Fibroblast of peridontal ligament (primary cell): ENCODE measurements around the gene AP3M1.
A peak's percentile ranks its signal among the peaks of the same experiment; 100 is the strongest.
"Not testable (repeated sequence)": the region's sequence is repeated elsewhere in the genome, so short reads cannot be mapped to it uniquely, and the experiment has no call there.

ENCODE experiments used
- DNase-seq: peaks from one replicate; pipeline ENCODE4 v3.0.0-alpha.2; 2010; ENCODE audit errors: extremely low read depth

Gene AP3M1, protein sequence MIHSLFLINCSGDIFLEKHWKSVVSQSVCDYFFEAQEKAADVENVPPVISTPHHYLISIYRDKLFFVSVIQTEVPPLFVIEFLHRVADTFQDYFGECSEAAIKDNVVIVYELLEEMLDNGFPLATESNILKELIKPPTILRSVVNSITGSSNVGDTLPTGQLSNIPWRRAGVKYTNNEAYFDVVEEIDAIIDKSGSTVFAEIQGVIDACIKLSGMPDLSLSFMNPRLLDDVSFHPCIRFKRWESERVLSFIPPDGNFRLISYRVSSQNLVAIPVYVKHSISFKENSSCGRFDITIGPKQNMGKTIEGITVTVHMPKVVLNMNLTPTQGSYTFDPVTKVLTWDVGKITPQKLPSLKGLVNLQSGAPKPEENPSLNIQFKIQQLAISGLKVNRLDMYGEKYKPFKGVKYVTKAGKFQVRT

GRCh38 chr10:74150204-74150989, at the start of gene AP3M1:
TSS of gene AP3M1 (minus strand) at chr10:74150828. CDS start at chr10:74138379, 12,449 bp downstream.
- no peak for DNase-seq

GRCh38 chr10:74199315-74199714, 48.7 kb upstream of the AP3M1 start:
- no peak for DNase-seq

DNA sequence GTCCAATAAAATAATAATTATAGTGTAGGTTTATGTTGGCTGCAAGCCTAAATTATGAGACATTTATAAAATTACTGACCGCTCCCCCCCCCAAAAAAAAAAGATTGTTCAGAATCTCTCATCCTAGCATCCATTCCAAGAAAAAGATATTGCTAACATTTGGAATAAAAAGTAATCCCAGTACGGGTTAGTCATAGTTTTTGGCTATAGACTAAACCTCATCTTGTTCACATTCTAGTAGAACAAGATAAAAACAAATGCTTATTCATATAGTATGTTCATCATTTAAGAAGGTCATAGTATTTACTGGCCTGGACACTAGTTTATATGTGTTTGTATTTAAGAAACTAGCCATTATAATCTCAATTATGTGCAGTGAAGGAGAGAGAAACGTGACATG, 44.4 kb upstream of the AP3M1 start:
- peak; percentile 84 for DNase-seq

DNA sequence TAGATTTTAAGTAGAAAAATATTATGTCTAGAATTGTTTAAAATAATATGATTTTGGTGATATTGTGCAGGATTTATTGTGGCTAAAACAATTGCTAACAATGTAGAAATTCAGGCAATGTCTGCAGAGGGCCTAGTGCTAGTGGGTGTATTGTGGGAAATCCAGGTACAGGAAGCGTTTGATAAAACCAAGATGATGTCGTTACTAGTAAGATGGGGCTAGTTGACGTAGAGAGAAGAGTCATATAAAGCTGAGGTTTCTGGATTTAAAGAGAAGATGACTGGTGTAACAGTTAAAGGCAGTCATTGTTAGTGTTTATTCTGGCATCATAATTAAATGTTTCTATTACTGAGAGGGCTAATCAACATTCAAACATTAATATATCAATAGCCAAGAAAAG, 43.9 kb upstream of the AP3M1 start:
- DNase-seq: peak; percentile 72

GRCh38 chr10:74190494-74190893, 39.9 kb upstream of the AP3M1 start:
- DNase-seq: no peak

DNA sequence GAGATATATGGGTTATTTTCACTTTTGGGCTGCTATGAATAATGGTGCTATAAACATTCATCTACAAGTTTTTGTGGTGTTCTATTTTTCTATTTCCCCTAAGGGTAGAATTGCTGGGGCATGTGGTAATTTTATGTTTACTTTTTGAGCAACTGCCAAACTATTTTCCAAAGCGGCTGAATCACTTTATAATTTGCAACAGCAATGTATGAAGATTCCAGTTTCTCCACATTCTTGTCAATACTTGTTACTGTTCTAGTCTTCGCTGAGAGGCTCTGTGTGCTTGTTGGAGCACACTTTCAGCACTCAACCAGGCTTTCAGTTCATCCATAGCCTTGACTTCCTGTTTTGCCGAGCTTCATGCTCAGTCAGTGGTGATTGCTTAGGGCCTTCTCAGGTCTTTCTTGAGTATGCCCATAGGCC, 39.4 kb upstream of the AP3M1 start:
- peak; percentile 98 for DNase-seq

DNA sequence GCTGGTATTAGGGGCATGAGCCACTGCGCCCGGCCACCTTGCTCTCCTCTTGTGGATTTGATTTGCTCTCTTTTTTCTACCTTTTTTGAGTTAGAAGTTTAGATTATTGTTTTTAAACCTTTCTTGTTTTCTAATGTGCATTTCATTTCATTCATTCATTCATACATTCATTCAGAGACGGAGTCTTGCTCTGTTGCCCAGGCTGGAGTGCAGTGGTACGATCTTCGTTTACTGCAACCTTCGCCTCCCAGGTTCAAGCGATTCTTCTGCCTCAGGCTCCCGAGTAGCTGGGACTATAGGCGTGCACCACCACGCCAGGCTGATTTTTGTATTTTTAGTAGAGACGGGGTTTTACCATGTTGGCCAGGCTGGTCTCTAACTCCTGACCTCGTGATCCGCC, 38.0 kb upstream of the AP3M1 start:
- not testable (repeated sequence) for DNase-seq

GRCh38 chr10:74187237-74187636, 36.6 kb upstream of the AP3M1 start:
- DNase-seq: peak; percentile 30

- peak; percentile 57 for DNase-seq
Measured at GRCh38 chr10:74186678-74187077, 36.0 kb upstream of the AP3M1 start.

- no peak for DNase-seq
Measured at GRCh38 chr10:74179111-74179710, 28.6 kb upstream of the AP3M1 start.

- DNase-seq: no peak
Measured at GRCh38 chr10:74178042-74178791, 27.6 kb upstream of the AP3M1 start.

GRCh38 chr10:74177140-74177677, 26.6 kb upstream of the AP3M1 start:
- peak; percentile 37 for DNase-seq

DNA sequence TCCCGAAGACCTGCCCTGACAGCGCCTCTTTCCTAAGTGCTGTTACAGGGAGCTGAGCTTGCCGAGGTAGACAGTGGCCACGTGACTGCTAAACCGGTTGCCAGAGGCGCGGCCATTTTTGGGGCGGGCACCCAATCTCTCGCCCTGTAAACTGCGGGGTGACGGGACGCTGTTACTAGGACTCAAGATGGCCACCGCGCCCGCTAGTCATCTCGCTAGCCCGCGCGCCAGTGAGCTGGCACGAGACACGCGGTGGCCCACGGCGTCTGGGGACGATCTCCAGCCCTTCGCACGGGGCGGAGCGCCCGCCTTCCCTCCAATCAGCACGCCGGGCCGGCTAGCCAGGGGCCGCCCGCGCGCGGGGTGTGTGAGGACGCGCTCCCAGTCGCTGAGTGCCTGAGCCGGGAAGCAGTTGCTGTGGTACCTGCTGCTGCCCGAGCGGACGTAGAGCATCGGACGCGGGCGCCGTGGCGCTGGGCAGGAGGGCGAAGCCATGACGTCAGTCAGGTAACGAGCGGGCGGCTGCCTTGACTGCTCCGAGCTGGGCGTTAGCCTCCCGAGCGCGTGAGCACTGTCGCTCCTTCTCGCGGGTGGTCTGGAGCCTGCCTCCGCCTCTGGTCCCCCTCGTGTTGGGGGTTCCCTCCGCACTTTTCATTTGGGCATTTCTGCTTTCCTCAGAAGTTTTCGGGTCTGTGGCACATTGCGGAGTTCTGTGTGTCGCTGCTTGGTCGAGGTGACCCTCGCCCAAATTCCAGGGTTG, 25.9 kb upstream of the AP3M1 start:
- DNase-seq: peak; percentile 93

DNA sequence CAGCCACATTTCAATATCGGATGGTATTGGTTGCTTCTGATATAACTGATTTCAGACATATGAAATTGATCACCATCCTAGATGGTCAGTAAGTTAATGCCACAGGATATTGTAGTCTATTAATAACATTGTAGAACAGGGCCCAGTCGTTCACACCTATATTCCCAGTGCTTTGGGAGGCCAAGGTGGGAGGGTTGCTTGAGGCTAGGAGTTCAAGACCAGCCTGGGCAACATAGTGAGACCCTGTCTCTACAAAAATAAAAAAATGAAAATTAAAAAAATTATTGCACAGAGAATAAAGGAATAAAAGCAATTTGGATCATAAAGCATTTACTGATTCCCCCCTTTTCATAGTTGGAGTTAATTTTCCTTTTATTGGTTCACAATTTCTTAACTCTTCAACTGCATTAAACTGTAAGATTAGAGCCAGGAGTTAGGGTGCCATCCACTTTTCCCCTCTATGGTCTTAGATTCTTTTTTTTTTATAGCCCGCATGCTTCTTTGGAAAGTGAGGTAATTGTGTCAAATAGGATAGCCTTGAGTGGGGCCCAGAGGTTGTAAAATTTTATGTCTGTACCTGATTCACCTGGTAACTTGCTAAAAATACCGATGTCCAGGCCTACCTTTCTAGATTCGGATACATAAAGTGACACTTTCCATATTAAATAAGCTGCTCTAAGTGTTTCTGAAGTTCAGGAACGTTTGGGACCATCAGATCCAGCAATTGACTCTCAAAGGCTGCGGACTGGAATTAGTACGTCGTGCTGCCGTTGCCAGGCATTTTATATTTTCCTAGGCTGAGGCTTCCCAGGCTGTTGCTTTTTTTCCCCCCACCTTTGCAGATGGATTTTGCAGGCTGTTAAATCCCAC, 25.1 kb upstream of the AP3M1 start:
- DNase-seq: no peak

DNA sequence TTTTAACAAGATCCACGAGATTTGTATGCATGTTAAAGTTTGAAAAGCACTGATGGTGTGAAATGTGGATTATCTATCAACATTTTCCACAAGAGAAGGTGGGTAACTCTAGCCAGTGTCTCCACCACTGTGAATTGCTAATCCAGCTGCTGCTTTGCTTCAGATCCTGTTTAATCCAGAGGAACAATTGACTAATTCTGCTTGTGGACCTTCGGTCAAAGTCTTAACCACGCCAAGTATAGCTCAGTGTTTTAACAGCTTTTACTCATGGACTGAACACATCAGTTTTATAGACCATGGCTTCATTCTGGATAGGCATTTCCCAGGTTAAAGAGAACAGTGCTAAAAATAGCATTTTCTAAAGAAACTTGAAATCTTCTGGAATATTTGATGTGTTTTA, 23.9 kb upstream of the AP3M1 start:
- DNase-seq: no peak

GRCh38 chr10:74171625-74172024, 21.0 kb upstream of the AP3M1 start:
- no peak for DNase-seq

- peak; percentile 30 for DNase-seq
Measured at GRCh38 chr10:74167443-74167842, 16.8 kb upstream of the AP3M1 start.

GRCh38 chr10:74165530-74165901, 14.9 kb upstream of the AP3M1 start:
- DNase-seq: peak; percentile 44

GRCh38 chr10:74164716-74165529, 14.3 kb upstream of the AP3M1 start:
- DNase-seq: no peak
